Sigmoid colon (tissue), 7 donors: Measurements from ENCODE around the gene CCN2. TPM values are rescaled to one million over a fixed set of nuclear protein-coding genes. Genes with fewer than 3 reads are reported as not detected.
A peak's percentile ranks its signal among the peaks of the same experiment; 100 is the strongest.
"Not testable (repeated sequence)": the region's sequence is repeated elsewhere in the genome, so short reads cannot be mapped to it uniquely, and the experiment has no call there.

Experiments used
- DNase-seq: peaks from one replicate; pipeline ENCODE4 v3.0.0-alpha.2; 2019
- H3K27ac ChIP-seq, 4 donors: fragments of 200-600 bp; sonication (generic); one replicate each; pipeline ENCODE4 v1.5.1; 2016 to 2019; ENCODE audit warnings: mild to moderate bottlenecking in 1 of 4
- H3K27me3 ChIP-seq, 3 donors: fragments of 200-600 bp; sonication (generic); one replicate each; pipeline ENCODE4 v1.5.1; 2019; ENCODE audit warnings: mild to moderate bottlenecking in 1 of 3
- H3K36me3 ChIP-seq, 4 donors: fragments of 200-600 bp; sonication (generic); one replicate each; pipeline ENCODE4 v1.5.1; 2016 to 2019
- H3K4me1 ChIP-seq, 4 donors: fragments of 200-600 bp; sonication (generic); one replicate each; pipeline ENCODE4 v1.5.1; 2017 to 2019
- H3K4me3 ChIP-seq, 4 donors: fragments of 200-600 bp; sonication (generic); one replicate each; pipeline ENCODE4 v1.5.1; 2017 to 2019; ENCODE audit warnings: mild to moderate bottlenecking in 2 of 4, moderate library complexity in 1 of 4
- H3K9me3 ChIP-seq, 4 donors: fragments of 200-600 bp in 3 of 4; sonication (generic) in 3 of 4; one replicate each; pipeline versions ENCODE4 v1.5.1 to v1.6.1; 2013 to 2019
- CTCF ChIP-seq, 4 experiments: fragments of 450-650 bp in 3 of 4; fragments of 200-600 bp in 1 of 4; IDR thresholded peaks; one replicate each; pipeline ENCODE4 v1.5.1; 2016 to 2019; ENCODE audit warnings: antibody characterized with exemption in 4 of 4, mild to moderate bottlenecking in 3 of 4, moderate library complexity in 2 of 4
- EP300 ChIP-seq, 4 donors: sonication (generic); formaldehyde crosslinking; IDR thresholded peaks; one replicate each; pipeline ENCODE4 v1.6.1; 2017; ENCODE audit warnings: antibody characterized with exemption in 4 of 4
- POLR2A ChIP-seq, 2 donors: fragments of 450-650 bp; IDR thresholded peaks; one replicate each; pipeline ENCODE4 v1.6.1; 2016; ENCODE audit warnings: antibody characterized with exemption in 2 of 2, mild to moderate bottlenecking in 2 of 2, moderate library complexity in 2 of 2
- POLR2AphosphoS5 ChIP-seq, 4 donors: sonication (generic); formaldehyde crosslinking; IDR thresholded peaks; one replicate each; pipeline ENCODE4 v1.6.1; 2017; ENCODE audit warnings: antibody characterized with exemption in 4 of 4
- WGBS, 2 donors: extraction: QIAGEN DNeasy Blood & Tissue Kit; methylation state at CpG; one replicate each; pipeline ENCODE4 v1.1.7; 2013; 5-methylcytosine and 5-hydroxymethylcytosine counted together
- intact Hi-C: fragments of 100-400 bp; cut with DNase I; formaldehyde crosslinking; loops from one replicate; pipeline ENCODE4 v1.15.1; 2023
- polyA plus RNA-seq, 3 donors: library from polyadenylated mRNA; stranded (reverse); fragments of 200-250 nt; gene quantifications; one replicate each; pipeline ENCODE4 v1.2.3, GENCODE V29; 2013
- total RNA-seq, 4 donors: library from RNA; depleted of rRNA; stranded (reverse); fragments of >200 nt; gene quantifications; one replicate each; pipeline ENCODE4 v1.1.0, GENCODE V29; 2016
- donor health status: healthy with polysubstance abuse.
- donor health status: Bipolar disorder and iron deficiency.
- donor health status: healthy.

The CCN2 gene
- total and polyA plus RNA-seq, 7 donors: 7.4 to 179 (median 43.5) TPM

GRCh38 chr6:131911951-131912350, 39.2 kb downstream of the CCN2 start:
- 13 to 25% methylated on average over 3 of the region's 3 CpGs for WGBS, 2 donors
- no peak overlapping the region for H3K4me3 ChIP-seq
- H3K4me1 ChIP-seq: no peaks in the 10 kb centered on the region
- peaks cover 0 to 8% (median 0%) of the 10 kb centered on the region in 3 donors for H3K27me3 ChIP-seq
- intact Hi-C loops: loop anchor here (10.0 kb wide), 2 partner anchors 217 to 573 kb away; no protein-coding TSS in a partner anchor
- TF ChIP-seq POLR2A (IDR thresholded peaks at IDR 0.05) (no peak), CTCF (IDR thresholded peaks at IDR 0.05) (no peak), EP300 (IDR thresholded peaks at IDR 0.05) (no peak), POLR2AphosphoS5 (IDR thresholded peaks at IDR 0.05) (no peak)
- H3K36me3 ChIP-seq: no peaks in the 10 kb centered on the region
- H3K27ac ChIP-seq: no peak overlapping the region
- H3K9me3 ChIP-seq: no peaks in the 10 kb centered on the region
- no peak for DNase-seq

- intact Hi-C loops: loop anchor here (10.0 kb wide), 2 partner anchors 216 to 574 kb away; no protein-coding TSS in a partner anchor
- H3K4me3 ChIP-seq: no peak overlapping the region
- DNase-seq: no peak
- 15 to 67% methylated on average over 4 of the region's 4 CpGs for WGBS, 2 donors
- no peak overlapping the region for H3K27ac ChIP-seq
- H3K27me3 ChIP-seq: peaks cover 0 to 8% (median 0%) of the 10 kb centered on the region in 3 donors
- TF ChIP-seq EP300 (IDR thresholded peaks at IDR 0.05) (no peak), POLR2AphosphoS5 (IDR thresholded peaks at IDR 0.05) (no peak), POLR2A (IDR thresholded peaks at IDR 0.05) (no peak), CTCF (IDR thresholded peaks at IDR 0.05) (no peak)
- no peaks in the 10 kb centered on the region for H3K9me3 ChIP-seq
- no peaks in the 10 kb centered on the region for H3K36me3 ChIP-seq
- no peaks in the 10 kb centered on the region for H3K4me1 ChIP-seq
Observed at GRCh38 chr6:131910956-131911355, 40.2 kb downstream of the CCN2 start.

- no peak for DNase-seq
- Histone ChIP-seq H3K27me3 (peaks cover 0 to 8% (median 0%) of the 10 kb centered on the region in 3 donors), H3K36me3 (no peaks in the 10 kb centered on the region), H3K9me3 (no peaks in the 10 kb centered on the region), H3K4me3 (no peak overlapping the region), H3K27ac (no peak overlapping the region), H3K4me1 (no peaks in the 10 kb centered on the region)
- intact Hi-C loops: loop anchor here (10.0 kb wide), 2 partner anchors 215 to 575 kb away; no protein-coding TSS in a partner anchor
- 21 to 75% methylated on average over 1 of the region's 1 CpG for WGBS, 2 donors
- TF ChIP-seq EP300 (IDR thresholded peaks at IDR 0.05): no peak
- TF ChIP-seq POLR2AphosphoS5 (IDR thresholded peaks at IDR 0.05): no peak
- TF ChIP-seq POLR2A (IDR thresholded peaks at IDR 0.05): no peak
- TF ChIP-seq CTCF (IDR thresholded peaks at IDR 0.05): no peak
Observed at GRCh38 chr6:131910219-131910589, 41.0 kb downstream of the CCN2 start.

- Histone ChIP-seq H3K4me3 (no peak overlapping the region), H3K27ac (no peak overlapping the region), H3K9me3 (no peaks in the 10 kb centered on the region), H3K4me1 (no peaks in the 10 kb centered on the region), H3K27me3 (peaks cover 0 to 8% (median 0%) of the 10 kb centered on the region in 3 donors), H3K36me3 (no peaks in the 10 kb centered on the region)
- TF ChIP-seq EP300 (IDR thresholded peaks at IDR 0.05) (no peak), POLR2A (IDR thresholded peaks at IDR 0.05) (no peak), CTCF (IDR thresholded peaks at IDR 0.05) (peak; percentile 15 to 89 (median 71))
- intact Hi-C loops: loop anchor here (10.0 kb wide), 2 partner anchors 215 to 575 kb away; no protein-coding TSS in a partner anchor
- WGBS, 2 donors: 54 to 58% methylated on average over 4 of the region's 4 CpGs
- DNase-seq: peak; percentile 72
Observed at GRCh38 chr6:131909408-131910218, 41.6 kb downstream of the CCN2 start.

GRCh38 chr6:131908787-131909186, 42.4 kb downstream of the CCN2 start:
- H3K4me3 ChIP-seq, H3K27me3 ChIP-seq, intact Hi-C loops, H3K36me3 ChIP-seq, H3K27ac ChIP-seq, DNase-seq, H3K9me3 ChIP-seq, H3K4me1 ChIP-seq: not testable (repeated sequence)
- WGBS, 2 donors: 66 to 85% methylated on average over 3 of the region's 3 CpGs

- H3K4me3 ChIP-seq, H3K27ac ChIP-seq, H3K9me3 ChIP-seq, intact Hi-C loops, H3K4me1 ChIP-seq, H3K27me3 ChIP-seq, DNase-seq, H3K36me3 ChIP-seq: not testable (repeated sequence)
- 93 to 96% methylated on average over 11 to 12 of the region's 12 CpGs for WGBS, 2 donors
Observed at GRCh38 chr6:131903734-131904133, 47.4 kb downstream of the CCN2 start.

GRCh38 chr6:131901326-131901873, 49.8 kb downstream of the CCN2 start:
- H3K9me3 ChIP-seq, H3K4me1 ChIP-seq, DNase-seq, intact Hi-C loops, H3K36me3 ChIP-seq, H3K4me3 ChIP-seq, H3K27me3 ChIP-seq, H3K27ac ChIP-seq: not testable (repeated sequence)
- 91 to 94% methylated on average over 5 of the region's 5 CpGs for WGBS, 2 donors
